CD14-positive monocyte (primary cell): ENCODE measurements around the gene HEYL. TPM values are rescaled to one million over a fixed set of nuclear protein-coding genes. Genes with fewer than 3 reads are reported as not detected.

Experiments used
- DNase-seq, 3 donors: peaks; one replicate each; pipeline ENCODE4 v3.0.0-alpha.2; 2011 to 2022
- H2AFZ ChIP-seq: 2 replicates; pipeline ENCODE4 v1.6.0; 2012; ENCODE audit warnings: mild to moderate bottlenecking, low read depth, low read length, inconsistent platforms; ENCODE audit not compliant: insufficient read depth, poor library complexity, severe bottlenecking
- H3K27ac ChIP-seq, 2 donors: 1 replicate in 1 of 2; 2 replicates in 1 of 2; pipeline ENCODE4 v1.5.1; 2012 to 2013; ENCODE audit warnings: low read length in 2 of 2, control low read depth in 1 of 2, inconsistent platforms in 1 of 2, low read depth in 1 of 2, mild to moderate bottlenecking in 1 of 2
- H3K27me3 ChIP-seq, 2 donors: one replicate each; pipeline versions ENCODE4 v1.6.0 to v1.6.1; 2011 to 2013; ENCODE audit warnings: low read length in 2 of 2; ENCODE audit not compliant: control insufficient read depth in 2 of 2, insufficient read depth in 2 of 2
- H3K36me3 ChIP-seq, 2 donors: replicated peaks in 1 of 2; 1 replicate in 1 of 2; 2 replicates in 1 of 2; pipeline versions ENCODE4 v1.5.1 to v1.6.1; 2012 to 2013; ENCODE audit warnings: low read length in 2 of 2, control low read depth in 1 of 2, inconsistent platforms in 1 of 2, mild to moderate bottlenecking in 1 of 2; ENCODE audit not compliant: insufficient read depth in 2 of 2, control insufficient read depth in 1 of 2
- H3K4me1 ChIP-seq, 2 donors: 1 replicate in 1 of 2; 2 replicates in 1 of 2; pipeline versions ENCODE4 v1.5.1 to v1.6.1; 2012 to 2013; ENCODE audit warnings: low read length in 2 of 2, control low read depth in 1 of 2, inconsistent platforms in 1 of 2, mild to moderate bottlenecking in 1 of 2, moderate library complexity in 1 of 2; ENCODE audit not compliant: insufficient read depth in 2 of 2, control insufficient read depth in 1 of 2
- H3K4me2 ChIP-seq: replicated peaks from 2 replicates; pipeline ENCODE3; 2012; ENCODE audit warnings: low read length, moderate library complexity, mild to moderate bottlenecking; ENCODE audit not compliant: poor library complexity, severe bottlenecking; ENCODE audit errors: extremely low read depth
- H3K4me3 ChIP-seq, 3 experiments: fragments of 200-600 bp in 1 of 3; sonication (generic) in 1 of 3; replicated peaks in 1 of 3; 1 replicate in 2 of 3; 2 replicates in 1 of 3; pipeline ENCODE4 v1.5.1; 2011 to 2013; ENCODE audit warnings: low read length in 3 of 3, mild to moderate bottlenecking in 3 of 3, control low read depth in 2 of 3, low read depth in 2 of 3, inconsistent platforms in 1 of 3, moderate library complexity in 1 of 3
- H3K79me2 ChIP-seq: 2 replicates; pipeline ENCODE4 v1.6.0; 2012; ENCODE audit warnings: mild to moderate bottlenecking, control low read depth, inconsistent platforms, low read length, moderate library complexity; ENCODE audit not compliant: insufficient read depth
- H3K9ac ChIP-seq: 2 replicates; pipeline ENCODE4 v1.6.0; 2017; ENCODE audit warnings: low read length, mild to moderate bottlenecking; ENCODE audit not compliant: insufficient read depth, poor library complexity, severe bottlenecking
- H3K9me3 ChIP-seq, 2 donors: replicated peaks in 1 of 2; 1 replicate in 1 of 2; 2 replicates in 1 of 2; pipeline versions ENCODE4 v1.5.1 to v1.6.1; 2012 to 2013; ENCODE audit warnings: low read length in 2 of 2, control low read depth in 1 of 2; ENCODE audit not compliant: control insufficient read depth in 1 of 2, insufficient read depth in 1 of 2
- H4K20me1 ChIP-seq: 2 replicates; pipeline ENCODE4 v1.6.0; 2012; ENCODE audit warnings: mild to moderate bottlenecking, low read length, control low read depth, moderate library complexity; ENCODE audit not compliant: insufficient read depth
- H3K27ac Mint-ChIP-seq, 7 donors: one replicate each; pipeline ENCODE4 v1.8.0; 2020; ENCODE audit warnings: mild to moderate bottlenecking in 7 of 7, mixed read lengths in 7 of 7, moderate library complexity in 6 of 7, inconsistent platforms in 2 of 7
- H3K27me3 Mint-ChIP-seq, 3 donors: one replicate each; pipeline ENCODE4 v1.8.0; 2021 to 2022; ENCODE audit warnings: low read depth in 3 of 3, mild to moderate bottlenecking in 3 of 3, mixed read lengths in 3 of 3, moderate library complexity in 3 of 3, inconsistent platforms in 1 of 3
- H3K36me3 Mint-ChIP-seq, 2 donors: one replicate each; pipeline ENCODE4 v1.8.0; 2020; ENCODE audit warnings: mixed read lengths in 2 of 2, inconsistent platforms in 1 of 2, mild to moderate bottlenecking in 1 of 2
- H3K4me1 Mint-ChIP-seq: one replicate; pipeline ENCODE4 v1.8.0; 2020; ENCODE audit warnings: mild to moderate bottlenecking, mixed read lengths
- H3K4me3 Mint-ChIP-seq, 2 donors: one replicate each; pipeline ENCODE4 v1.8.0; 2020; ENCODE audit warnings: mild to moderate bottlenecking in 2 of 2, mixed read lengths in 2 of 2, moderate library complexity in 1 of 2
- H3K9me3 Mint-ChIP-seq, 7 donors: one replicate each; pipeline ENCODE4 v1.8.0; 2020 to 2022; ENCODE audit warnings: mixed read lengths in 7 of 7, mild to moderate bottlenecking in 6 of 7, moderate library complexity in 6 of 7, inconsistent platforms in 2 of 7
- CTCF ChIP-seq: fragments of 200-600 bp; IDR thresholded peaks from one replicate; pipeline ENCODE4 v1.8.0; 2022; ENCODE audit warnings: antibody characterized with exemption, mild to moderate bottlenecking
- WGBS: methylation state at CpG from one replicate; pipeline ENCODE4 v1.1.5; 2013; ENCODE audit warnings: missing lambda C conversion rate; ENCODE audit not compliant: insufficient coverage; 5-methylcytosine and 5-hydroxymethylcytosine counted together
- intact Hi-C, 2 donors: fragments of 100-400 bp; cut with micrococcal nuclease; formaldehyde crosslinking; loops; one replicate each; pipeline versions ENCODE4 v1.15.0 to v1.15.1; 2023
- polyA plus RNA-seq, 3 donors: library from polyadenylated mRNA; depleted of rRNA in 1 of 3; unstranded in 2 of 3; stranded (reverse) in 1 of 3; fragments of 300-500 nt in 2 of 3; fragments of >200 nt in 1 of 3; fragmentation: Illumina TruSeq in 2 of 3; gene quantifications; 1 replicate in 2 of 3; 2 replicates in 1 of 3; pipeline ENCODE4 v1.2.3, GENCODE V29; 2012 to 2021

HEYL gene
- polyA plus RNA-seq, 3 donors = 0.04 to 0.15 (median 0.15) TPM

GRCh38 chr1:39683591-39684312 lies 44.3 kb upstream of the HEYL start:
- no peak for DNase-seq
- 13% methylated on average over 41 of the region's 62 CpGs for WGBS
- Histone ChIP-seq H3K4me1 (no peaks in the 10 kb centered on the region), H4K20me1 (no peaks in the 10 kb centered on the region), H3K9me3 (no peaks in the 10 kb centered on the region), H3K27ac (no peak overlapping the region), H3K4me2 (peak overlapping the region; percentile 7), H3K79me2 (no peaks in the 10 kb centered on the region), H3K27me3 (peaks cover 37 to 77% of the 10 kb centered on the region in 2 donors), H3K4me3 (no peak overlapping the region), H3K9ac (no peak overlapping the region), H3K36me3 (no peaks in the 10 kb centered on the region), H2AFZ (no peak overlapping the region)
- Mint-ChIP-seq H3K27me3 (peaks cover 72 to 83% (median 75%) of the 10 kb centered on the region in 3 donors), H3K9me3 (peaks cover 0 to 15% (median 8%) of the 10 kb centered on the region in 7 donors), H3K4me1 (peaks cover 2% of the 10 kb centered on the region), H3K36me3 (peaks cover 0 to 6% of the 10 kb centered on the region in 2 donors), H3K4me3 (peak overlapping the region in 1 of 2 donors; percentile 81), H3K27ac (no peak overlapping the region)
- intact Hi-C loops = no loop called here
- no peak for TF ChIP-seq CTCF

GRCh38 chr1:39681999-39682398 lies 42.6 kb upstream of the HEYL start:
- intact Hi-C loops = no loop called here
- Histone ChIP-seq H3K9me3 (no peaks in the 10 kb centered on the region), H3K36me3 (no peaks in the 10 kb centered on the region), H3K9ac (no peak overlapping the region), H3K4me2 (no peak overlapping the region), H2AFZ (no peak overlapping the region), H4K20me1 (no peaks in the 10 kb centered on the region), H3K27me3 (peaks cover 36 to 62% of the 10 kb centered on the region in 2 donors), H3K27ac (no peak overlapping the region), H3K79me2 (no peaks in the 10 kb centered on the region), H3K4me3 (no peak overlapping the region), H3K4me1 (no peaks in the 10 kb centered on the region)
- H3K27me3 Mint-ChIP-seq = peaks cover 57 to 69% (median 62%) of the 10 kb centered on the region in 3 donors
- no peak for DNase-seq
- peaks cover 3% of the 10 kb centered on the region for H3K4me1 Mint-ChIP-seq
- no peak for TF ChIP-seq CTCF
- WGBS = no CpG with 5 or more reads among the region's 1 CpG
- H3K36me3 Mint-ChIP-seq = peaks cover 0 to 6% of the 10 kb centered on the region in 2 donors
- H3K27ac Mint-ChIP-seq = no peak overlapping the region
- H3K4me3 Mint-ChIP-seq = peak overlapping the region in 1 of 2 donors; percentile 30
- H3K9me3 Mint-ChIP-seq = peaks cover 0 to 15% (median 8%) of the 10 kb centered on the region in 7 donors
